Heart right ventricle (tissue), 16 donors: Measurements from ENCODE around the gene SDS. TPM values are rescaled to one million over a fixed set of nuclear protein-coding genes. Genes with fewer than 3 reads are reported as not detected.

Source experiments
- ATAC-seq, 8 donors: fragments of 200-7000 bp; cut with Tn5 transposase; one replicate each; pipeline ENCODE4 v1.9.1; 2020; ENCODE audit warnings: mild to moderate bottlenecking in 8 of 8, moderate library complexity in 8 of 8, moderate number of reproducible peaks in 1 of 8
- DNase-seq, 2 donors: peaks; one replicate each; pipeline ENCODE4 v3.0.0-alpha.2; 2020
- H3K27ac ChIP-seq, 10 donors: fragments of 200-600 bp; sonication (generic) in 2 of 10; one replicate each; pipeline versions ENCODE4 v1.5.0 to v1.8.0; 2020 to 2022; ENCODE audit warnings: mild to moderate bottlenecking in 3 of 10
- H3K27me3 ChIP-seq, 7 donors: fragments of 200-600 bp; one replicate each; pipeline ENCODE4 v1.8.0; 2021 to 2022; ENCODE audit warnings: mild to moderate bottlenecking in 2 of 7
- H3K36me3 ChIP-seq, 9 donors: fragments of 200-600 bp; sonication (generic) in 1 of 9; one replicate each; pipeline versions ENCODE4 v1.5.0 to v1.8.0; 2020 to 2022; ENCODE audit warnings: mild to moderate bottlenecking in 2 of 9
- H3K4me1 ChIP-seq, 9 donors: fragments of 200-600 bp; sonication (generic) in 1 of 9; one replicate each; pipeline versions ENCODE4 v1.5.0 to v1.8.0; 2020 to 2022; ENCODE audit warnings: mild to moderate bottlenecking in 4 of 9
- H3K4me3 ChIP-seq, 10 donors: fragments of 200-600 bp; sonication (generic) in 2 of 10; one replicate each; pipeline versions ENCODE4 v1.5.0 to v1.8.0; 2020 to 2022; ENCODE audit warnings: mild to moderate bottlenecking in 7 of 10, moderate library complexity in 2 of 10
- H3K9me3 ChIP-seq, 11 donors: fragments of 200-600 bp in 10 of 11; sonication (generic) in 2 of 11; one replicate each; pipeline versions ENCODE4 v1.5.0 to v1.8.0; 2013 to 2022; ENCODE audit warnings: mild to moderate bottlenecking in 2 of 11, control low read depth in 1 of 11, moderate library complexity in 1 of 11
- CTCF ChIP-seq, 9 donors: fragments of 200-600 bp; sonication (generic) in 2 of 9; IDR thresholded peaks; one replicate each; pipeline versions ENCODE4 v1.5.0 to v1.8.0; 2021 to 2022; ENCODE audit warnings: antibody characterized with exemption in 9 of 9, mild to moderate bottlenecking in 5 of 9, moderate library complexity in 1 of 9
- WGBS, 2 donors: extraction: QIAGEN DNeasy Blood & Tissue Kit; methylation state at CpG; one replicate each; pipeline ENCODE4 v1.1.7; 2013; ENCODE audit warnings: inconsistent platforms in 1 of 2; 5-methylcytosine and 5-hydroxymethylcytosine counted together
- intact Hi-C, 10 donors: fragments of 100-400 bp; cut with DNase I; formaldehyde crosslinking; loops; one replicate each; pipeline versions ENCODE4 v1.11.1 to v1.14.2; 2022
- polyA plus RNA-seq, 2 donors: library from polyadenylated mRNA; stranded (reverse); fragments of 200-250 nt; gene quantifications; one replicate each; pipeline ENCODE4 v1.2.3, GENCODE V29; 2013
- total RNA-seq, 10 donors: library from RNA; stranded (reverse); fragmentation: NEBNext Ultra II Directional in 3 of 10; extraction: Animal tissue kit (Norgen Biotek cat#: 25700) in 3 of 10; gene quantifications; one replicate each; pipeline versions ENCODE4 v1.2.1 to v1.2.4, GENCODE V29; 2021 to 2023
- donor health status: Arrhythmogenic right ventricular cardiomyopathy.
- donor health status: ischemic (EF 13 %, LVEDD 7.1; RV severe dilation, severe dysfunction).
- donor health status: healthy with polysubstance abuse.
- donor health status: DM: no; HTN: yes; CAD: no.
- donor health status: DM: no; HTN: no; CAD: no.
- donor health status: ischemic (EF 25% LVEDD 6.9; RV normal size, moderate dysfunction).
- donor health status: ischemic (EF 25% LVEDD 5.7; RV mildly dilated, moderate dysfunction).
- donor health status: healthy.
- donor health status: DM: yes; HTN: yes; CAD: no.
- donor health status: Ischemic cardiomyopathy.
- donor health status: ischemic (EF 35%, LVEDD 5.7; RV mildly dilated, moderate dysfunction).
- donor health status: nonischemic (EF 11% LVEDD 7.7; RV severe dilation, severe dysfunction).
- donor health status: DM: yes; HTN: yes; CAD: no.
- donor health status: PGD.
- donor health status: ischemic (EF 29% LVEDD 5.4; RV normal size, mild dysfunction).
- donor health status: nonischemic (EF 23%, LVEDD 6.1; RV moderate dilation, normal function).

Gene SDS
- total and polyA plus RNA-seq, 12 donors, result 0.18 to 1.6 (median 0.33) TPM; not detected in 7

DNA sequence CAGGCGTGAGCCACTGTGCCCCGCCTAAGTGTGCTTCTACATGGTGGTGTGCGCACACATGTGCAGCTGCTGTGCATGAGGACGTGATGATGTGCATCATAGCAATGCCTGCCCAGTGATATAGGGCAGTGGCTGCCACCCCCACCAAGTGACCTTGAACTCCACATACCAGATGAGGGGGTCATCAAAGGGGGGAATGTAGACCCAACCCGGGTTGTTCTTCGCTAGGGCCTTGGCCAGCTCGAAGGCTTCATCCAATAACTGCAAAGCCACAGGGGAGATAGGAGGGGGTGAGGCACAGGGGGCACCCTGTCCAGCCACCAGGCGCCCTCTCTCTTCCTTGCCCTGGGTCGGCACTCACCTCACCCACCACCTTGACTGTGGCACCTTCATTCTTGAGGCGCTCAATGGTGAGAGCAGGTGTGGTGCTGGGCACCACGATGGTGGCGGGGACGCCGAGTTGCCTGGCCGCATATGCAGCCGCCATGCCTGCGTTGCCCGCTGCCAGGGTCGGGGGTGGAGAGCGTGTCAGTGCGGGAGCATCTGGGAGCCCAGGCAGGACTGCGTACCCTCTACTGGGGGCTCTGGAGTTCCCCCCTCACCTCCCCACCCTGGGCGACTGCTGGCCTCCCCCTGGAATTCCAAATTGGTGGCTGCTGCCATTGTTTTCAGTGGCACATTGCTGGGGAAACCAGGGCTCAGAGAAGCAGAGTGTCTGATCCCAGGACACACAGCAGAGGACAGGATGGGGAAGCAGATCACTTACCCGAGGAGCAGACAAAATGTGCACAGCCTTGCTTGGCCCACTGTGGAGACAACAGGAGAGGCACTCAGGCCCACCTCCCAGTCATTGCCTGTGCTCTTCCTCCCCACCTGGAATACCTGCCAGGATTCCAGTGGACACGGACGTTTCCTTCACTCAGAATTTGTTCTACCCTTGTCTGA, 5.1 kb downstream of the SDS start:
- Histone ChIP-seq H3K36me3 (no peaks in the 10 kb centered on the region), H3K4me3 (no peak overlapping the region), H3K27me3 (peaks cover 0 to 30% (median 3%) of the 10 kb centered on the region in 7 donors), H3K9me3 (peaks cover 0 to 5% (median 0%) of the 10 kb centered on the region in 11 donors), H3K27ac (no peak overlapping the region), H3K4me1 (peaks cover 0 to 4% (median 0%) of the 10 kb centered on the region in 9 donors)
- ATAC-seq (peak in 3 of 8 donors; percentile 6 to 37 (median 13)), DNase-seq (no peak)
- intact Hi-C loops, result no loop called here
- no peak for TF ChIP-seq CTCF (IDR thresholded peaks at IDR 0.05)
- 85 to 86% methylated on average over 26 of the region's 26 CpGs for WGBS, 2 donors

DNA sequence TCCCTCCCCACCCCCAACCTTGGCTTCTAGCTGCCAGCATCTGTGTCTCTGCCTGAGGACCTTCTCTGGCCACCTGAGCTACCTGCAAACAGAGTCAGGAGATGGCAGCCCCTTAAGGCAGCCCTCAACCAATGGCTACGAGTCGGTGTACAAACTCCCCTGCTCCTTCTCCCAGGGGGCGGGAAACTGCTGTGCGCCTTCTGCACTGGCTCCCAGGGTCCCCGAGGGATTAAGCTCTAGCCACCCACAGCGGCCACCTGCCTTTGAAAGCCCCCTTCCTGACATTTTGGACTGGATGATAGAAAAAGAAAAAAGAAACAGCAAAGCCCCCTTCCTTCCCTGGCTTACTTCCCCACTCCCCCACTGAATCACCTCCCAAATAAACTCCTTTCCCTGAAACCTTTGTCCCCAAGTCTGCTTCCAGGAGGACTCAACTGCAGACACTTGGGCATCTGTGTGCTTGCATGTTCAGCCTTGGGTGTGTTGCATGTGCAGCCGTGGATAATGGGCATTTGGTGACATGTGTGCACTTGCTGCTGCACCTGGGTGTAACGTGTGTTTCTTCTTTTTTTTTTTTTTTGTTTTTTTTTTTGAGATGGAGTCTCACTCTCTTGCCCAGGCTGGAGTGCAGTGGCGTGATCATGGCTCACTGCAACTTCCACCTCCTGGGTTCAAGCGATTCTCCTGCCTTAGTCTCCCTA, 6.0 kb downstream of the SDS start:
- TF ChIP-seq CTCF (IDR thresholded peaks at IDR 0.05), result no peak
- intact Hi-C loops, result no loop called here
- no peak for DNase-seq
- H3K9me3 ChIP-seq, result peaks cover 0 to 5% (median 0%) of the 10 kb centered on the region in 11 donors
- H3K27me3 ChIP-seq, result peaks cover 0 to 30% (median 3%) of the 10 kb centered on the region in 7 donors
- H3K36me3 ChIP-seq, result no peaks in the 10 kb centered on the region
- H3K4me3 ChIP-seq, result no peak overlapping the region
- H3K4me1 ChIP-seq, result no peaks in the 10 kb centered on the region
- ATAC-seq, result no peak
- whole genome bisulfite sequencing, 2 donors, result 61% methylated on average over 10 of the region's 10 CpGs
- no peak overlapping the region for H3K27ac ChIP-seq

- Histone ChIP-seq H3K27me3 (peaks cover 0 to 26% (median 3%) of the 10 kb centered on the region in 7 donors), H3K36me3 (no peaks in the 10 kb centered on the region), H3K4me3 (no peak overlapping the region), H3K27ac (no peak overlapping the region), H3K4me1 (no peaks in the 10 kb centered on the region), H3K9me3 (peaks cover 0 to 5% (median 0%) of the 10 kb centered on the region in 11 donors)
- 63% methylated on average over 16 of the region's 16 CpGs for WGBS, 2 donors
- intact Hi-C loops, result no loop called here
- no peak for DNase-seq
- no peak for ATAC-seq
- TF ChIP-seq CTCF (IDR thresholded peaks at IDR 0.05), result no peak
These were observed 6.7 kb downstream of the SDS start for GRCh38 chr12:113396828-113397496.

DNA sequence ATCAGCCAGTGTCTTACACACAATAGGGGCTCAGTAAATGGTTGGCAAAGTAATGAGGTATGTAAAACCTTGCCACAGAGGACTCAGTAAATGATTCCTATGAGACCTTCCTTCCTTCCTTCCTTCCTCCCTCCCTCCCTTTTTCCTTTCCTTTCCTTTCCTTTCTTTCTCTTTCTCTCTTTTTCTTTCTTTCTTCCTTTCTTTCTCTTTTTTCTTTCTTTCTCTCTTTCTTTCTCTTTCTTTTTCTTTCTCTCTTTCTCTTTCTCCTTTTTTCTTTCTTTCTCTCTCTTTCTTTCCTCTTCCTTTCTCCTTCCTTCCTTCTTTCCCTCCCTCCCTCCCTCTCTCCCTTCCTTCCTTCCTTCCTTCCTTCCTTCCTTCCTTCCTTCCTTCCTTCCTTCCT, 7.5 kb downstream of the SDS start:
- Histone ChIP-seq H3K9me3 (peaks cover 0 to 5% (median 0%) of the 10 kb centered on the region in 11 donors), H3K36me3 (peaks cover 0 to 2% (median 0%) of the 10 kb centered on the region in 9 donors), H3K4me1 (no peaks in the 10 kb centered on the region), H3K27ac (no peak overlapping the region), H3K27me3 (peaks cover 0 to 26% (median 3%) of the 10 kb centered on the region in 7 donors), H3K4me3 (no peak overlapping the region)
- no peak for TF ChIP-seq CTCF (IDR thresholded peaks at IDR 0.05)
- intact Hi-C loops, result no loop called here
- DNase-seq (no peak), ATAC-seq (no peak)
